GM12878 (cell line): ENCODE measurements around the gene UGT1A7. TPM values are rescaled to one million over a fixed set of nuclear protein-coding genes. Genes with fewer than 3 reads are reported as not detected.

Experiments
- ATF3 ChIP-seq: IDR thresholded peaks from 2 replicates; pipeline ENCODE4 v1.6.1; 2011; ENCODE audit warnings: low read depth, mild to moderate bottlenecking, low read length, moderate library complexity, borderline replicate concordance; ENCODE audit errors: extremely low read depth
- CBFB ChIP-seq: IDR thresholded peaks from 2 replicates; pipeline ENCODE4 v1.6.1; 2016; ENCODE audit warnings: antibody characterized with exemption, low read depth
- CUX1 ChIP-seq: IDR thresholded peaks from 2 replicates; pipeline ENCODE4 v1.6.1; 2012; ENCODE audit warnings: improper control_type of control experiment, low read depth, low read length; ENCODE audit not compliant: insufficient replicate concordance
- polyA plus RNA-seq, 11 experiments: library from polyadenylated mRNA; depleted of rRNA in 4 of 11; unstranded in 6 of 11; stranded (reverse) in 5 of 11; fragments of >200 nt; fragmentation: Nextera tagmentation in 4 of 11; fragmentation: Illumina TruSeq in 1 of 11; extraction: Ambion mirVana in 4 of 11; extraction: Trizol in 1 of 11; gene quantifications; 1 replicate in 1 of 11; 2 replicates in 10 of 11; pipeline versions ENCODE4 v1.2.1 to v1.2.3, GENCODE V29; 2011 to 2016; ENCODE audit warnings: inconsistent platforms in 2 of 11, missing spikeins in 2 of 11, low read depth in 1 of 11
- total RNA-seq, 4 experiments: library from RNA; depleted of rRNA in 3 of 4; stranded (reverse); fragments of >200 nt in 3 of 4; fragmentation: Illumina TruSeq in 1 of 4; extraction: Trizol in 1 of 4; gene quantifications; 2 replicates each; pipeline versions ENCODE4 v1.2.1 to v1.2.3, GENCODE V29; 2013 to 2021
- TF ChIP-seq, protein P1 (sequence below): fragments of 450-650 bp; IDR thresholded peaks from 2 replicates; pipeline ENCODE4 v1.6.1; 2017; ENCODE audit warnings: low read depth, mild to moderate bottlenecking, moderate library complexity
- TF ChIP-seq, protein P2 (sequence below): IDR thresholded peaks from 2 replicates; pipeline ENCODE4 v1.6.1; 2011; ENCODE audit warnings: borderline replicate concordance, low read depth, mild to moderate bottlenecking, moderate library complexity, mixed read lengths, low read length; ENCODE audit not compliant: insufficient read depth; ENCODE audit errors: extremely low read length

UGT1A7 gene
- total and polyA plus RNA-seq, 10 of the 15 experiments (the other 5 are each of a cell fraction or from before 2014, with no cell fraction given) = not detected

DNA sequence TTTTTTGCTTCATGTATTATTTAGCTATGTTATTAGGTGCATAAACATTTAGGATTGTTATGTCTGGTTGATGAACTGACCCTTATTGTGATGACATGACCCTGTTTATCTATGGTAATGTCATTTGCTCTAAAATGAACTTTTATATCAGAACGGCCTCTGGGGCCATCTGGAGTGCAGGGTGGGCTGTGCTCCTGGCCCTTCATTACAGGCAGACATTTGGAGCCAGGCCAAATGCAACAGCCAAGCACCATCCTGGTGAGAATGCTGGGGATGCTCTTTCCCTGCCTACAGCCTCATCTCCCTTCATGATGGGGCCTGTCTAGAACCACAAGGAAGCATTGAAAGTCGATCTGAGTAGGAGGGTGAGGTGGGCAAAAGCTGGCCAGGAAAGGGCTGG is 134.6 kb downstream of the UGT1A7 start (continued):
- TF ChIP-seq, protein P1, sequence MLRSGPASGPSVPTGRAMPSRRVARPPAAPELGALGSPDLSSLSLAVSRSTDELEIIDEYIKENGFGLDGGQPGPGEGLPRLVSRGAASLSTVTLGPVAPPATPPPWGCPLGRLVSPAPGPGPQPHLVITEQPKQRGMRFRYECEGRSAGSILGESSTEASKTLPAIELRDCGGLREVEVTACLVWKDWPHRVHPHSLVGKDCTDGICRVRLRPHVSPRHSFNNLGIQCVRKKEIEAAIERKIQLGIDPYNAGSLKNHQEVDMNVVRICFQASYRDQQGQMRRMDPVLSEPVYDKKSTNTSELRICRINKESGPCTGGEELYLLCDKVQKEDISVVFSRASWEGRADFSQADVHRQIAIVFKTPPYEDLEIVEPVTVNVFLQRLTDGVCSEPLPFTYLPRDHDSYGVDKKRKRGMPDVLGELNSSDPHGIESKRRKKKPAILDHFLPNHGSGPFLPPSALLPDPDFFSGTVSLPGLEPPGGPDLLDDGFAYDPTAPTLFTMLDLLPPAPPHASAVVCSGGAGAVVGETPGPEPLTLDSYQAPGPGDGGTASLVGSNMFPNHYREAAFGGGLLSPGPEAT = no peak
- TF ChIP-seq ATF3 = no peak
- TF ChIP-seq CBFB = no peak
- TF ChIP-seq CUX1 = no peak
- TF ChIP-seq, protein P2, sequence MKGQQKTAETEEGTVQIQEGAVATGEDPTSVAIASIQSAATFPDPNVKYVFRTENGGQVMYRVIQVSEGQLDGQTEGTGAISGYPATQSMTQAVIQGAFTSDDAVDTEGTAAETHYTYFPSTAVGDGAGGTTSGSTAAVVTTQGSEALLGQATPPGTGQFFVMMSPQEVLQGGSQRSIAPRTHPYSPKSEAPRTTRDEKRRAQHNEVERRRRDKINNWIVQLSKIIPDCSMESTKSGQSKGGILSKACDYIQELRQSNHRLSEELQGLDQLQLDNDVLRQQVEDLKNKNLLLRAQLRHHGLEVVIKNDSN = no peak
